Muscle of leg (tissue), 11 donors: Measurements from ENCODE around the gene TBC1D2B. TPM values are rescaled to one million over a fixed set of nuclear protein-coding genes. Genes with fewer than 3 reads are reported as not detected.

ENCODE experiments used
- DNase-seq: peaks from one replicate; pipeline ENCODE4 v3.0.0; 2013
- H3K27ac ChIP-seq: one replicate; pipeline ENCODE4 v1.5.1; 2013; ENCODE audit warnings: mild to moderate bottlenecking, low read length, control low read depth
- H3K27me3 ChIP-seq: one replicate; pipeline ENCODE4 v1.6.1; 2013; ENCODE audit warnings: low read length; ENCODE audit not compliant: control insufficient read depth, insufficient read depth
- H3K36me3 ChIP-seq: one replicate; pipeline ENCODE4 v1.6.1; 2013; ENCODE audit warnings: low read length; ENCODE audit not compliant: control insufficient read depth, insufficient read depth
- H3K4me1 ChIP-seq: one replicate; pipeline ENCODE4 v1.6.1; 2013; ENCODE audit warnings: low read length; ENCODE audit not compliant: control insufficient read depth, insufficient read depth
- H3K4me3 ChIP-seq: one replicate; pipeline ENCODE4 v1.5.1; 2013; ENCODE audit warnings: low read length, control low read depth
- H3K9me3 ChIP-seq: replicated peaks from 2 replicates; pipeline ENCODE4 v1.6.1; 2013; ENCODE audit warnings: low read depth, low read length; ENCODE audit not compliant: control insufficient read depth
- WGBS: methylation state at CpG from one replicate; pipeline ENCODE4 v1.1.5; 2013; ENCODE audit warnings: missing lambda C conversion rate; ENCODE audit not compliant: insufficient coverage; 5-methylcytosine and 5-hydroxymethylcytosine counted together
- polyA plus RNA-seq, 8 donors: library from polyadenylated mRNA; unstranded; fragments of 120-200 nt; gene quantifications; one replicate each; pipeline versions ENCODE4 v1.2.1 to v1.2.3, GENCODE V29; 2013; ENCODE audit warnings: inconsistent platforms in 1 of 8, low replicate concordance in 1 of 8; ENCODE audit not compliant: insufficient read length in 8 of 8, insufficient read depth in 1 of 8
- total RNA-seq: library from RNA; stranded (reverse); fragments of 120-200 nt; gene quantifications from one replicate; pipeline ENCODE4 v1.2.4, GENCODE V29; 2013

The TBC1D2B gene
- total and polyA plus RNA-seq, 9 donors: 21.5 to 38.4 (median 29.8) TPM

DNA sequence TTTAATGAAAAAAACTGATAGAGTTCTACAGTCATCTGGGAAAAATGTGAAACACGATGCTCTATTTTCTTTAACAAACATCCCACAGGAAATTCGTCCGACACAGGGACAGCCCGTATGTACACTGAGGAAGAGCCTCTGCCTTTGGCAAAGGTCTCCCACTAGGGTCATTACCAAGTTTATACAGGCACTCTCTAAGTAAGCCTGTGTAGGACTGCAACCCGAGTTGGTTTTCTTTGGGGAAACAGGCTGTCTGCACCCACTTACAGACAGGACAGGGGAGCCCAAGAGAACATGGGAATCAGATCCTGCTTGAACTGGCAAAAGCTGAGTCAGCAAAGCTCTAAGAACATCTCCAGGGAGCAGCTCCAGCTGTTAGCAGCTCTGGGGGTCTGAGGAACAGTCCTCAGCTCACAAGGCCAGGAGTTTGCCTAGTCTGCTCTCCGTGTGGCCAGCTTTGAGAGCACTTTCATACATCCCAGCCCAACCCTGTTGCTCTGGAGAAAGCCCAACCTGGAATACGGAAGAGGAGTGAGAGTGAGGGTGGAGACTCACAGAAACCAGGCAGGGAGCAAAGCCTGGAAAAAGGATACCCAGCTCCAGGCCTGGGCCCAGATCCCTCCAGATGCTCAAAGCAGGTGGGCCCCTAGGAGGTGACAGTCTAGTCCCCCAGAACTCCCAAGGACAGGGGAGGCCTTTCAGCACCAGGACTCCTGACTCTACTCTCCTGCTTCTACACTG lies 1.9 kb downstream of the TBC1D2B start:
- H3K4me1 ChIP-seq: peaks cover 26% of the 10 kb centered on the region
- WGBS: 20% methylated on average over 1 of the region's 7 CpGs
- H3K9me3 ChIP-seq: no peaks in the 10 kb centered on the region
- H3K27ac ChIP-seq: peak overlapping the region; percentile 83
- H3K27me3 ChIP-seq: no peaks in the 10 kb centered on the region
- H3K36me3 ChIP-seq: peaks cover 2% of the 10 kb centered on the region
- H3K4me3 ChIP-seq: peak overlapping the region; percentile 74
- peak; percentile 94 for DNase-seq

DNA sequence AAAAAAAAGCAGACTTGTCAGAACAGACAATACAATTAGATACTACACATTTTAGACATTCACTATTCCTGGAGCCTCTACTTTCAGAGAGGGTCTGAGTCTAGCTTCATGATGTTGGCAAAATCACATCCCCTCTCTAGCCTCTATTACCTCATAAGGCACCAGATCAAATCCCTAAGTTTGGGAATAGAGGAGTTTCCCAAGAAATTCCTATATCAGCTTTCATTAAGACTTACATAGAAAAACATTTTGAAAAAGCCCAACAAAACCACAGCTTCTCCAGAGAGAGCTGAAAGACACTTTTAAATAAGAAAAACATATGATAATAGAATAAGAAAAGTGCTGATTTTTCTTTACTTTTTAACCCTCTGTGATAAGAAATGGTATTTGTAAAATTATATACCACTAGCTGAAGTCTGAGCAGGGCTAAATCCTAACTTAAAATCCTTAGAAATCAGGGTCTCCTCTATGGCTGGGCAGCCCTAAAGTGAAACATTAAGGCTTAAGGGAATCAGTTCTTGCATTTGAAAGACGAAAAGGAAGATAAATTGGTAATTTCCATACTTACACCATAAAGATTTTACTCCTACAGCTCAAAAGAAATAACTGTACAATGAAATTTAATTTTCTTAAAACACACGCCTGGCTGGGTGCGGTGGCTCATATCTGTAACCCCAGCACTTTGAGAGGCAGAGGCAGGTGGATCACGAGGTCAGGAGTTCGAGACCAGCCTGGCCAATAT lies 4.3 kb downstream of the TBC1D2B start:
- no peak overlapping the region for H3K4me3 ChIP-seq
- peak overlapping the region; percentile 85 for H3K27ac ChIP-seq
- no peaks in the 10 kb centered on the region for H3K9me3 ChIP-seq
- 92% methylated on average over 4 of the region's 5 CpGs for WGBS
- H3K36me3 ChIP-seq: peaks cover 2% of the 10 kb centered on the region
- no peaks in the 10 kb centered on the region for H3K27me3 ChIP-seq
- peak; percentile 78 for DNase-seq
- H3K4me1 ChIP-seq: peaks cover 49% of the 10 kb centered on the region

DNA sequence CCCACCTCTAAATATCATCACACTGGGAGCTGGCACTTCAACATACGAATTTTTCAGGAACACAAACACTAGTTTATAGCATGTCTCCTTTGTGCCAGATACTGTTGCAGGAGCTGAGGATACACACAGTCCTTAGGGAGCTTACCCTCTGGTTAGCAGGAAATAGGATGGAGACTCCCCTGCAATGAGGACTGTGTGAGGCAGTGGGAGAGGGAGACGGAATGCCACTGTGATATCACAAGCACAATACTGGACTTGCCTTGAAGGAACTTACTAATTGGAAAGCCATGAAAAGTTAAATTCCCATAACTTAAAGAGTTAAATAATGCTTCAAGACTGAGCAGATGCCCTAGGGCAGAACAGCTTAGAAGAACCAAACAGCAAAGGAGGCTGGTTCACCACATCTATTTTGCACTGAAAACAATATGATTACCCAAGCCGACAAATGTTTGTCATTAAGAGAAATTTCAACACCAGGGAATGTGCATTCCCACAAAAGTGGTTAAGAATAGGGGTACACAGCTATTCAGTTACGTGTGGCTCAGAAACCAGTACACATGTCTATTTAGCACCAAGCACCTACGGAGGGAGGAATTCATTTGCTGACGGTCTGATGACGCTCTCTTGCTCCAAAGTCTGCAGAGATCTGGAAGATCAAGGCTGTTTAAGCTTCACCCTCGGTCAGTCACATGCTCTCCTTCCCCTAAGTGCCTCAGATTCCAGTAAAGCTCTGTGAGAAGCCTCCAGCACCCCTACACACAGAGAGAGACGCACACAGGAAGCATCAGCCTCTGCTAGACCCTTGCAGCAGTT lies 5.2 kb downstream of the TBC1D2B start:
- Histone ChIP-seq H3K4me3 (no peak overlapping the region), H3K27ac (peak overlapping the region; percentile 85), H3K27me3 (no peaks in the 10 kb centered on the region), H3K36me3 (peaks cover 2% of the 10 kb centered on the region), H3K4me1 (peaks cover 54% of the 10 kb centered on the region), H3K9me3 (no peaks in the 10 kb centered on the region)
- 22% methylated on average over 4 of the region's 9 CpGs for WGBS
- peak; percentile 87 for DNase-seq

DNA sequence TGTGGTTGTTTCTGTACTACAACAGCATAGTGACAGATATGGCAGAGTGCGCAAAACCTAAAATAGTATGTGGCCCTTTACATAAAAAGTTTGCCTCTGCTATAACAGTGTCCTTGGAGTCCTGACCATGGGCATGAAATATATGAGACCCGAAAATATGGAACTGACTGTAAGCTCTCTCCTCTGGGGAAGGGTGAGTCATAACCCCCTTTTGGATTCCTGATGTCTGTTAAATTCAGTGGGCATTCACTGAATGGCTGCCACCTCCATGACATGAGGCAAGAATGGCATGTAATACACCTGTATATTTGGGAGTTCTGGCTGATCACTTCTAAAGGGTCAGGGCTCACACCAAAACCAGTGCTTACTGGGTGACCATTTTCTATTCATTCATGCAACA lies 6.1 kb downstream of the TBC1D2B start:
- Histone ChIP-seq H3K9me3 (no peaks in the 10 kb centered on the region), H3K4me1 (peaks cover 58% of the 10 kb centered on the region), H3K27me3 (no peaks in the 10 kb centered on the region), H3K4me3 (no peak overlapping the region), H3K36me3 (peaks cover 2% of the 10 kb centered on the region), H3K27ac (no peak overlapping the region)
- WGBS: 57% methylated on average over 1 of the region's 2 CpGs
- DNase-seq: no peak

DNA sequence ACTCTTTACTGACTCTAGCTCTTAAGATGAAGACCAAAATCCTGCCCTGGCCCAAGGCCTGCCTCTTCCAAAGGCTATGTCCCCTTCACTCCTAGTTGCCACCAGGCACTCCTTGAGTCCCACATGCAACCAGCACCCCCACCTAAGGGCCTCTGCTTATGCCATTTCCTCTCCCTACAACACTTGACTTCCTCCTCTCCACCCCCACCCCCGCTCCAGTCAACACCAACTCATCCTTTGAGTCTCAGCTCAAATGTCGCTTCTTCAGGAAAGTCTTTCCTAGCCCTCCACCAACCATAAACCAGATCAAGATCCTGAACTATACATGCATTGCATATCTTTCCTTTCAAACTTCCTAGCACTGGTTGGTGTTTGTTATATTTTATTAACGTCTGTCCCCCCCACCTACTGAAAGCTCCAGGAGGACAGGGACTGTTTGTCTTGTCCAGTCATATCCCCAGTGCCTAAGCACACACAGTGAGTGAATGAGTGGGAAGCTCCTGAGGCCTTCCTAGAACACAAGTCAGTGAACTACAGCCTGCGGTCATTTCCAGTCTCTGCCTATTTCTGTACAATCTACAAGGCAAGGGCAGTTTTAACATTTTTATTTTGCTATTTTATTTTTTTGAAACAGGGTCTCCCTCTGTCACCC lies 7.3 kb downstream of the TBC1D2B start:
- DNase-seq: no peak
- peak overlapping the region; percentile 38 for H3K27ac ChIP-seq
- no peaks in the 10 kb centered on the region for H3K9me3 ChIP-seq
- H3K4me3 ChIP-seq: no peak overlapping the region
- 71% methylated on average over 2 of the region's 4 CpGs for WGBS
- H3K36me3 ChIP-seq: peaks cover 2% of the 10 kb centered on the region
- peaks cover 58% of the 10 kb centered on the region for H3K4me1 ChIP-seq
- no peaks in the 10 kb centered on the region for H3K27me3 ChIP-seq

DNA sequence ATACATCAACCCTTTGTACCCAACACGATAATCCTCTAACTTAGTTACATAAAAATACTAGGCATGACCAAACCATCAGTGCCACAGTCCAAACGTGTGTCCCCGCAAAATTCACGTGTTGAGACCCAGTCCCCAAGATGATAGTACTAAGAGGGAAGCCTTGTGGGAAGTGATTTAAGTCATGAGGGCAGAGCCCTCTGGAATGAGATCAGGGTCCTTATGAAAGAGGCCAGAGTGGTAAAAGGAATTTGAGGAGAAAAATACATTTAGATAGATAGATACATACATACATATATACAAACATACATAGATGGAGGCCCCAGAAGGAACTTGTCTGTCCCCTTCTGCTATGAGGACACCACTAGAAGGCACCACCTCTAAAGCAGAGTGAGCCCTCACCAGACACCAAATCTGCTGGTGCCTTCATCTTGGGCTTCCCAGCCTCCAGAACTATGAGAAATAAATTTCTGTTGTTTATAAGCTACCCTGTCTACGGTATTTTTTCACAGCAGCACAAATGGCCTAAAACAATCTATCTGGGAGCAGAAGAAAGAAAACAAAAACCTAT lies 8.0 kb downstream of the TBC1D2B start:
- Histone ChIP-seq H3K9me3 (no peaks in the 10 kb centered on the region), H3K4me1 (peaks cover 62% of the 10 kb centered on the region), H3K27me3 (no peaks in the 10 kb centered on the region), H3K4me3 (no peak overlapping the region), H3K27ac (peak overlapping the region; percentile 83), H3K36me3 (peaks cover 2% of the 10 kb centered on the region)
- WGBS: no CpG with 5 or more reads among the region's 5 CpGs
- no peak for DNase-seq

DNA sequence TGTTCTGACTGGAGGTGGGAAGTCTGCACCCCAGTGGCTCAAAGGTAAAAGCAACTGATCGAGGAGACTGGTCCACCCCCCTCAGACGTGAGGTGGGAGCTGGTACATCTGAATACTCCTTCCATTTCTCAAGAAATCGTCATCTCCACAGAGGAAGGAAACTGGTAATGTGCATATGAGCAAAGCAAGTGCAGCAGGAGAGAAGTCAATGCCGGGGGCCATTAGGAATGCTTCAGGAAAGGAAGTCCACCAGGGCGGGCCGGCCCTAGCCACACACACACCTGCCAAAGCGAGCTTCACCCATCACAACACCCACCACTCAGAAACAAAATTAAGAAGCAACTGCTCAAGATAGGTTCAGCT lies 8.5 kb downstream of the TBC1D2B start:
- no peaks in the 10 kb centered on the region for H3K27me3 ChIP-seq
- DNase-seq: no peak
- H3K36me3 ChIP-seq: peaks cover 2% of the 10 kb centered on the region
- WGBS: 85% methylated on average over 4 of the region's 7 CpGs
- no peak overlapping the region for H3K4me3 ChIP-seq
- peaks cover 63% of the 10 kb centered on the region for H3K4me1 ChIP-seq
- H3K9me3 ChIP-seq: no peaks in the 10 kb centered on the region
- H3K27ac ChIP-seq: peak overlapping the region; percentile 83

DNA sequence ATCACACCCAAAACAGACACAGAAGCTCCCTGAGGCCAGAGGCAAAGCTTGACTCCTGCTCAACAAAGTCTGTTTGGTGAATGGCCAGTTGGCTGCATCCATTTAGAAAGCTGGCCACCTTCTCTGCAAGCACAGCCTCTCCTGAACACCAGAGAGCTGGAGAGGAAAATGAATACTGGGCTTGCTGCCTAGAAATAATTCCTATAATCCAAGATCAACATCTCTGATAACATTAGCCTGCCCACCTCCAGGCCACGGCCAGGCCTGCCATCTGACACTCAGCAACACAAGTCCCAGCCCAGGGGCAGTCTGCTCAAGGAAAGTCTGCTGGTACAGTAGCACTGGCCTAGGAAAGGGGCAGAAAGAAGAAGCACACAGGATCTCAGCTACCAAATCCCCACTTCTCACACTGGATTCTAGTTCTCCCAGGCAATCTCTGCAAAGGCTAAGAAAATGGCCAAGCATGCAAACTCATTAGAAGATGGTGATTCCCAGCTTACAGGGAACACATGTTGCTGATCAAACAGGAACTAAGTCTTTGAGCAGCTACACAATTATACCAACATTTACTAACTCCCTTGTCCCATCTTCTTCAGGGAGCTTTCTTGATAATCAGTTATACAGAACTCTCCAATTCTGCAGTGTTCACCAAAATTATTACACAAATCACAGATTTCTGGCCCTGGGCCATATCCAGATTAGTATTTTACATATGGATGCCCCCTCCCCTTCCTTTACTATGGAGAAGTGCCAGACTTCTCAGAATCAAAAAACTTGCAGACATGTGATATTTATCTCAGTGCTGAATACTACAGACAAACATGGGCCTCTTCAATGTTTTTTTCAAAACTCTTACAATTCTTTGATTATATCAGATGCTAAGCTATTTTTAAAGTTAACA lies 9.9 kb downstream of the TBC1D2B start:
- peaks cover 68% of the 10 kb centered on the region for H3K4me1 ChIP-seq
- H3K36me3 ChIP-seq: peaks cover 2% of the 10 kb centered on the region
- DNase-seq: peak; percentile 82
- peak overlapping the region; percentile 83 for H3K27ac ChIP-seq
- no peak overlapping the region for H3K4me3 ChIP-seq
- no CpG with 5 or more reads among the region's 1 CpG for WGBS
- no peaks in the 10 kb centered on the region for H3K9me3 ChIP-seq
- H3K27me3 ChIP-seq: no peaks in the 10 kb centered on the region
